Liver (tissue), 9 donors: ENCODE measurements around the gene CMTM1. TPM values are rescaled to one million over a fixed set of nuclear protein-coding genes. Genes with fewer than 3 reads are reported as not detected.

Experiments used
- DNase-seq: peaks from one replicate; pipeline ENCODE4 v3.0.0-alpha.2; 2017; ENCODE audit warnings: low spot score
- H3K27ac ChIP-seq, 2 donors: one replicate each; pipeline ENCODE4 v1.7.0; 2013; ENCODE audit warnings: inconsistent platforms in 2 of 2, low read length in 2 of 2, control low read depth in 1 of 2, low read depth in 1 of 2, mild to moderate bottlenecking in 1 of 2
- H3K27me3 ChIP-seq, 4 donors: one replicate each; pipeline versions ENCODE4 v1.6.1 to v1.7.0; 2013; ENCODE audit warnings: low read length in 3 of 4, inconsistent platforms in 1 of 4, mild to moderate bottlenecking in 1 of 4, moderate library complexity in 1 of 4; ENCODE audit not compliant: control insufficient read depth in 4 of 4, insufficient read depth in 4 of 4
- H3K36me3 ChIP-seq, 4 donors: one replicate each; pipeline versions ENCODE4 v1.6.1 to v1.7.0; 2013; ENCODE audit warnings: low read length in 3 of 4, mild to moderate bottlenecking in 3 of 4, low read depth in 1 of 4, moderate library complexity in 1 of 4; ENCODE audit not compliant: control insufficient read depth in 4 of 4, insufficient read depth in 3 of 4
- H3K4me1 ChIP-seq, 4 donors: one replicate each; pipeline versions ENCODE4 v1.6.1 to v1.7.0; 2013; ENCODE audit warnings: low read length in 3 of 4, mild to moderate bottlenecking in 3 of 4, moderate library complexity in 1 of 4; ENCODE audit not compliant: control insufficient read depth in 4 of 4, insufficient read depth in 4 of 4
- H3K4me3 ChIP-seq, 3 donors: one replicate each; pipeline versions ENCODE4 v1.6.1 to v1.7.0; 2013; ENCODE audit warnings: low read length in 3 of 3, control low read depth in 1 of 3, low read depth in 1 of 3, mild to moderate bottlenecking in 1 of 3
- H3K9ac ChIP-seq, 2 donors: one replicate each; pipeline ENCODE4 v1.7.0; 2013; ENCODE audit warnings: low read length in 2 of 2, mild to moderate bottlenecking in 2 of 2, moderate library complexity in 2 of 2, control low read depth in 1 of 2, low read depth in 1 of 2
- H3K9me3 ChIP-seq, 4 donors: one replicate each; pipeline versions ENCODE4 v1.6.1 to v1.7.0; 2013; ENCODE audit warnings: low read length in 3 of 4; ENCODE audit not compliant: control insufficient read depth in 4 of 4
- ATF3 ChIP-seq: IDR thresholded peaks from 2 replicates; pipeline ENCODE4 v1.6.1; 2016; ENCODE audit warnings: antibody characterized with exemption
- CTCF ChIP-seq: fragments of 150-350 bp; IDR thresholded peaks from 2 replicates; pipeline ENCODE4 v1.5.1; 2017; ENCODE audit warnings: improper control_type of control experiment, low read depth, low read length; ENCODE audit not compliant: missing input control
- EGR1 ChIP-seq, 2 donors: IDR thresholded peaks; 2 replicates each; pipeline ENCODE4 v1.6.1; 2016 to 2018; ENCODE audit warnings: antibody characterized with exemption in 2 of 2, low read depth in 2 of 2
- FOXA1 ChIP-seq: IDR thresholded peaks from 2 replicates; pipeline ENCODE4 v1.6.1; 2016; ENCODE audit warnings: antibody characterized with exemption
- FOXA2 ChIP-seq: IDR thresholded peaks from 2 replicates; pipeline ENCODE4 v1.6.1; 2016; ENCODE audit warnings: antibody characterized with exemption
- GABPA ChIP-seq, 2 donors: IDR thresholded peaks in 1 of 2; conservative IDR thresholded peaks in 1 of 2; 2 replicates each; pipeline ENCODE4 v1.6.1; 2016; ENCODE audit warnings: antibody characterized with exemption in 2 of 2, mild to moderate bottlenecking in 1 of 2, moderate library complexity in 1 of 2
- HNF4A ChIP-seq, 2 donors: conservative IDR thresholded peaks; 2 replicates each; pipeline ENCODE4 v1.6.1; 2016; ENCODE audit warnings: antibody characterized with exemption in 2 of 2, mild to moderate bottlenecking in 2 of 2
- HNF4G ChIP-seq: IDR thresholded peaks from 2 replicates; pipeline ENCODE4 v1.6.1; 2016; ENCODE audit warnings: antibody characterized with exemption
- JUND ChIP-seq, 2 donors: IDR thresholded peaks; 2 replicates each; pipeline ENCODE4 v1.6.1; 2016; ENCODE audit warnings: antibody characterized with exemption in 2 of 2
- MAX ChIP-seq: IDR thresholded peaks from 2 replicates; pipeline ENCODE4 v1.6.1; 2016; ENCODE audit warnings: antibody characterized with exemption
- NR2F2 ChIP-seq: IDR thresholded peaks from 2 replicates; pipeline ENCODE4 v1.6.1; 2016; ENCODE audit warnings: antibody characterized with exemption
- RAD21 ChIP-seq, 2 donors: IDR thresholded peaks; 2 replicates each; pipeline ENCODE4 v1.6.1; 2016; ENCODE audit warnings: antibody characterized with exemption in 2 of 2, mild to moderate bottlenecking in 2 of 2
- REST ChIP-seq: IDR thresholded peaks from 2 replicates; pipeline ENCODE4 v1.6.1; 2016; ENCODE audit warnings: antibody characterized with exemption, mild to moderate bottlenecking
- SP1 ChIP-seq: IDR thresholded peaks from 2 replicates; pipeline ENCODE4 v1.6.1; 2018; ENCODE audit warnings: antibody characterized with exemption, mild to moderate bottlenecking
- ZBTB33 ChIP-seq: IDR thresholded peaks from 2 replicates; pipeline ENCODE4 v1.6.1; 2016; ENCODE audit warnings: antibody characterized with exemption
- WGBS: extraction: QIAGEN DNeasy Blood & Tissue Kit; methylation state at CpG from one replicate; pipeline ENCODE4 v1.1.7; 2013; 5-methylcytosine and 5-hydroxymethylcytosine counted together
- polyA plus RNA-seq, 2 donors: library from polyadenylated mRNA; stranded (reverse) in 1 of 2; unstranded in 1 of 2; fragments of 200-250 nt in 1 of 2; fragments of >200 nt in 1 of 2; fragmentation: Nextera tagmentation in 1 of 2; extraction: Ambion mirVana in 1 of 2; gene quantifications; one replicate each; pipeline versions ENCODE4 v1.2.1 to v1.2.3, GENCODE V29; 2013 to 2015
- total RNA-seq, 2 donors: library from RNA; depleted of rRNA; stranded (reverse); fragments of >200 nt; gene quantifications; one replicate each; pipeline ENCODE4 v1.2.3, GENCODE V29; 2014
- donor health status: healthy.
- donor health status: healthy.
- donor health status: healthy.
- donor health status: healthy.
- donor health status: healthy.

Gene CMTM1
- total and polyA plus RNA-seq, 4 donors: 0.32 to 0.84 (median 0.49) TPM

- DNase-seq: peak; percentile 6
- peaks cover 0 to 6% (median 0%) of the 10 kb centered on the region in 4 donors for H3K36me3 ChIP-seq
- TF ChIP-seq HNF4G (no peak), FOXA2 (no peak), FOXA1 (no peak), SP1 (no peak), EGR1 (IDR thresholded peaks at IDR 0.05; ENCODE audit: low read depth in 2 of 2) (no peak), NR2F2 (no peak), RAD21 (IDR thresholded peaks at IDR 0.05) (no peak), GABPA (IDR thresholded peaks at IDR 0.05 in 1 of 2, conservative IDR thresholded peaks at IDR 0.05 in 1 of 2) (no peak), MAX (no peak), JUND (IDR thresholded peaks at IDR 0.05) (no peak)
- no peaks in the 10 kb centered on the region for H3K9me3 ChIP-seq
- H3K4me1 ChIP-seq: peaks cover 4 to 22% (median 12%) of the 10 kb centered on the region in 4 donors
- H3K9ac ChIP-seq: no peak overlapping the region
- H3K27ac ChIP-seq: no peak overlapping the region
- H3K4me3 ChIP-seq: no peak overlapping the region
- WGBS: 95% methylated on average over 14 of the region's 14 CpGs
- H3K27me3 ChIP-seq: no peaks in the 10 kb centered on the region
Measured at GRCh38 chr16:66621973-66622372, 55.7 kb downstream of the CMTM1 start.

- Histone ChIP-seq H3K4me3 (no peak overlapping the region), H3K27me3 (no peaks in the 10 kb centered on the region), H3K9me3 (no peaks in the 10 kb centered on the region), H3K4me1 (peaks cover 0 to 15% (median 7%) of the 10 kb centered on the region in 4 donors), H3K9ac (no peak overlapping the region), H3K27ac (no peak overlapping the region), H3K36me3 (peaks cover 0 to 6% (median 0%) of the 10 kb centered on the region in 4 donors)
- peak; percentile 16 for DNase-seq
- 82% methylated on average over 3 of the region's 3 CpGs for WGBS
- TF ChIP-seq HNF4G (no peak), NR2F2 (no peak), REST (no peak), GABPA (IDR thresholded peaks at IDR 0.05 in 1 of 2, conservative IDR thresholded peaks at IDR 0.05 in 1 of 2) (no peak), HNF4A (conservative IDR thresholded peaks at IDR 0.05) (no peak), RAD21 (IDR thresholded peaks at IDR 0.05) (no peak), ATF3 (no peak), MAX (no peak), FOXA2 (no peak), ZBTB33 (no peak), FOXA1 (no peak), CTCF (no peak), SP1 (no peak)
Measured at GRCh38 chr16:66622863-66623262, 56.6 kb downstream of the CMTM1 start.
